ENCODE results near the gene RBMS3.
"Not testable (repeated sequence)": the region's sequence is repeated elsewhere in the genome, so short reads cannot be mapped to it uniquely, and the experiment has no call there.

RBMS3 gene

DNA sequence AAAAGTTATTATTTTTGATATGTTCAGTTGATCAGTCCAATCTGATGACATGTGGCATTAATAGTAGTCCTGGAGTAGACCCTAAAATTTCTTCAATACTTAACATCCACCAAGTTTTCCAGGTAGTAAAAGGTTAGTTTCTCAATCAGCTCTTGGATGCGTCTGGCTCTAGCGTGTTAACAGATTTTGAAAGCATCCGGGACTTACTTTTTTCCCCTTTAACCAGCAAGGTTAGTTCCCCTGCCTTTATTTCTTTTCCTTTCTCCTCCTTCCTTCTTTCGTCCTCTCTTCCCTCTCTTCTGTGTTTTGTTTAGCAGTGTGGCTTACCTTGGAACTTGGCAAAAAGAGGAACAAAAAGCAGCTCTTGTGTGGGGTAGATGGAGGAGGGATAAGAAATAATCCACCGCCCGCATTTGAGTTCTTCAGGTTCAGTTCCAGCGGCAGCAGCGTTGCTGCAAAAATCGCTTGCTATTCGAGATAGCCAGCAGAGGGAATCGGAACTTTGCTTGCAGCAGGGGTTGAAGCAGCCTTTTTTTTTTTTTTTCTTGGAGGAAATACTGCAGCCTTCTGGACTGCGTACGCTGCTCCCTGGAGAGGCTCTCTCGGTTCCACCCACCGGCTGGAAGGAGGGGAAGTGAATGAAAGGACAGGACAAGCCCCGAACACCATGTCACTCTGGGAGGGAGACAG lies at the start of gene RBMS3:
RBMS3 (plus strand) TSS at position 668 of the 690 bp plus-strand sequence.
- DNase-seq, result no peak

DNA sequence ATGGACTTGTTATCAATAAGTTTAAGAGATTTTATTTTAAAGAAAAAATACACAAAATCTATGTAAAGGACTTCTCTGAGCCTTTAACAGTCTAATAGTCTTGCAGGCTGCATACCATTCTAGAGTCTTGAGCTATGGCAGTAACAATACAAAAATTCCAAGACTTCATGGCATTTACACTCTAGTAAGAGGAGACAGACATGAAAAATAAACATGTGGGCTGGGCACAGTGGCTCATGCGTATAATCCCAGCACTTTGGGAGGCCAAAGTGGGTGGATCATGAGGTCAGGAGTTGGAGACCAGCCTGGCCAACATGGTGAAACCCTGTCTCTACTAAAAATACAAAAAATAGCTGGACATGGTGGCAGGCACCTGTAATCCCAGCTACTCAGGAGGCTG lies 47.7 kb upstream of the RBMS3 start:
- DNase-seq, result not testable (repeated sequence)

DNA sequence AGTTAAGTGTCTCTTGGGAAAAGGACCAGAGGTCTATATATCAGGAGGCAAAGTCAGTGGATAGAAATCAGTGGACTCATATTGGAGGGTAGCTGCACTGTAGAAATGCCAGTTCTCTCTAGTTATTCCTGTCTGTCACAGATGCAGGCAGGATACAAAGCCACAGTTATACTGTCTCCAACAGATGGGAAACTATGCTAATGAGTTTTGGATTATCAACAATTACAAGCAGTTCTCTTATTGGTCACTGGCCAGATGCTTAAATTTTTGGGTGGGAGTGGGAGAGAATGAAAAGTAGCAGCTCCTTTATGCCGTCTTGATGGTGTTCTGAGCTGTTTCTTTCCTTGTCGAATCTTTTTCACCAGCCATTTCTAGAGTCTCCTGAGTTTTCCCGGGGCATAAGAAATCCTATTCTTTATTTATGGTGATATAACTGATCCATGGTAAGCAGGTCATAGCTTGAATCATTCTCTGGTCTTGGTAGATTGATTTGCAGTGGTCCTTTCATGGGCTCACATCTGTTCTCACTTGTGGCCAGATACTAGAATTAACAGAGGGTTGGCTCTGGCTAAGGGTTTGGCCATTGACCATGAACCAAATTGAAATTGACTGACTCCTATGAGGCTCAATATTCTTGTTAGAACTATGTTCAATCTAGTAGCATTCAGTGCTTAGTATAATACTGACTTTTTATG lies 44.6 kb upstream of the RBMS3 start:
- no peak for DNase-seq

DNA sequence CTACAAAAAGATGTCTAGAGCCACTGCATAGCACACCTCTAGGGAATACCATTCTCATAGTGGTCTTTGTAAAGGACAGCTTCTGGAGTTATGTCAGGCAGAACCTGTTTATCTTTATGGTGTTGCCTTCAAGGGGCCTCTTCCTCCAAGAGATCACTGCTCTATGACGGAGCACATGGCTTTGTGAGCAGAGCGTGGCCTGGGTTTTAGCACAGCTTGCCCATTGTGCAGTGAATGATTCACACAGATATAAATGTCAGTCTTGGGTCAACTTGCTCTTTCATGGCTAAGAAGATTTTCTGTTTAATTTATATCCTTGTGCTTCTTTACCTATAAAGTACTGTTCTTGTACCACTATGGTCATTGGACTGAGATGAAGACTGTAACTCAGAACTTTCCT lies 41.5 kb upstream of the RBMS3 start:
- DNase-seq, result no peak

DNA sequence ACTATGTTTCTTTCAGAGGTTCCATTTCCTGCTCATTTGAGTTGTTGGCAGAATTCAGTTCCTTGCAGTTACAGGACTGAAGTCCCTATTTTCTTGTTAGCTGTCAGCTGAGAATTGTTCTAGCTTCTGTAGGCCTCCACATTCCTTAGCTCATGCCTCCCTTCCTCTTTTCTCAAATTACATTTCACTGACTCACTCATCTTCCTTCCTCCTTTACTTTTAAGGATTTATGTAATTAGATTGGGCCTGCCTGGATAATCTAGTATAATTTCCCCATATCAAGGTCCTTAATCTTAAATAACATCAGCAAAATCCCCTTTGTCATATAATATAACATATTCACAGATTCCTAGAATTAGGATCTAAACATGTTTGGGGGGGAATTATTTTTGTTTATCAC lies 40.6 kb upstream of the RBMS3 start:
- DNase-seq, result no peak

DNA sequence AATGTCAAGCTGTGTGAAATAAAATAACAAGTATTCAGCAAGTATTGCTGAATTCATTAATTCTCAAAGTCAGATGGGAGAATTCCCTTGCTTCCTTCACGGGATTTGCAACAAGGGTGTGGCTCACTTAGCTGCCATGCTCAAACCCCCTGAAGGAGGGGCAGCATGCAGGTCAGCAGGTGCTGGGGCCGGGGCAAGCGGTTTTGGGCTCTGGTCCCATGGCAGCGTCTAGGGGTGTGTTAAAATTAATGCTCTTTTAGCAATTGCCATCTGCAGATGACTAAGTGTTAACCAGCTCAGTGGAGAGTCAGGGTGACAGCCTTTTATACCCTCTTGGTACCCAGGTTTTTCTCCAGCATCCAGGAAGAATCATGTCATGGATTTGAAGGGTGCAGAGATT lies 40.0 kb upstream of the RBMS3 start:
- no peak for DNase-seq

DNA sequence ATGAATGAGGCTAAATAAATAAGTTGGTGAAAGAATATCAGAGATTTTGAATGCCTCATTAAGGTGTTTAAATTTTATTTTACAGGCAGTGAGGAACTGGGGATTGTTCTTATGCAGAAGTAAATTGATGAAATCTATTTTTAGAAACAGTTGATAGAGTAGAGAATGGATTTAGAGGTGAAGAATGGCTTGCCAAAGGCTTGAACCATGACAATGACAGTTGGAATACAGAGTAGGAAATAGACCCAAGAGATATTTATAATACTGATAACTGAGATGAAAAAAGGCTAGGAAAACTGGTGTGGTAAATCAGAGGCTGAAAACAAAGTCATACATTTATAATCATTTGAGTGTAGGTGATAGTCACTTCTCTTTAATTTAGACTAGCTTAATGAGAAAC lies 39.0 kb upstream of the RBMS3 start:
- no peak for DNase-seq

DNA sequence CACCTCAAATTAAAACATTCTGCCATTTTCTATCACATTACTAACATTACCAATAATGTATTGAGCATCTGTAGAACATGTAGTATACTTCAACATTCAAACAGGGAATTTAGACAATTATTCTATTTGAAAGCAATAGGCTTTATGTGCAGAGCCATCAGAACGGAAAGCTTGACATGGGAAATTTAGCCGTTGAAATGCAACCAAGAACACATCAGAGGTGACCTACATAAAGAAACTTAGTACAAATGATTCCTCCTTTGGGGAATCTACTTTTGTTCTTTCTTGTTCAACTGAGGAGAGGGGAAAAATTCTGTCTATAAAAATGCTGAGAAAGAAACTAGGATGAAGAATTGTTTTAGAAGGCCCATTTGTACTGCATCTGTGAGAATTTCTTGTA lies 38.6 kb upstream of the RBMS3 start:
- DNase-seq, result no peak

DNA sequence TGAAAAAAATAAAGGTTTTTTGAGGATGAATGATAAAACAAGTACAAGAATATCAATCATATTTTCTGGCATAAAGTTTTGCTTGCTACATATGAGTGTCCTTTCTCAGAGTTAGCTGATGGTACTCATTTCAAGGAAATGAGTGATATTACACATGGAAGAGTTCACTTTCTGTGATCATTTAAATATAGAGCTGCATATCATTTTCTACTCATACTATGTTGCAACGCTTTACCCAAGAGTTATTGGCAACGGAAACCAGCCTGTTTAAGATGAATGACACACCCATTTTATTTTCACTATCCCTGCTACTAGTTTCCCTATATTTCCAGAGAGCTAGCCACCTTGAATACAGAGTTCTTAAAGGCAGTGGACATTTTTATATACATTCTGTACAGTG lies 35.4 kb upstream of the RBMS3 start:
- no peak for DNase-seq

DNA sequence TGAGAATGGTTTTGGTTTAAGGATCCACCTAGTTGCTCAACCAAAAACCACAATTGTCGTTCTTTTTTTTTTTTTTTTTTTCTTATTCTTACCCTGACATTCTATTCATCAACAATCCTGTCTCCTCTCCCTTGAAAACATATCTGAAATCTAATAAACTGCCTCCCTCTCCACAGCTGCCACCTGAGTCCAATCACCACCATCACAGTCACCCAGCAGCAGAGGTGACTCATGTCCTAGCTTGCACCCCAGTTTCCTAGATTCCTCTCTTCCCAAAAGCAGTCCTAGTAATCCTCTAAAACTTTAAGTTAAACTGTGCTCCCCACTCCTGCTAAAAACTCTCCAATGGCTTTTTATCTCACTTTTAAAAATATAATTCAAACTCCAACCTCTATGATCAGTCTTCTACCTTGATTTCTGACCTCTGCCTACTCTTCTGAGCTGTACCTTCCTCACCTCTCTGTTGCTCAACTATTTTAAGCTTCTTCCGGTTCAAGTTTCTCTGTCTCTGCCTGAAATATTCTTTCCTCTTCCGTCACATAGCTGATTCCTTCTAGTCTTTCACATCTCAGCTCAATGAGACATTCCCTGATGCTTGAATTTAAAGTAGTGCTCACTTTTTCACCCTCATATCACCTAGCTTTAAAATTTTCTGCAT lies 33.7 kb upstream of the RBMS3 start:
- no peak for DNase-seq

DNA sequence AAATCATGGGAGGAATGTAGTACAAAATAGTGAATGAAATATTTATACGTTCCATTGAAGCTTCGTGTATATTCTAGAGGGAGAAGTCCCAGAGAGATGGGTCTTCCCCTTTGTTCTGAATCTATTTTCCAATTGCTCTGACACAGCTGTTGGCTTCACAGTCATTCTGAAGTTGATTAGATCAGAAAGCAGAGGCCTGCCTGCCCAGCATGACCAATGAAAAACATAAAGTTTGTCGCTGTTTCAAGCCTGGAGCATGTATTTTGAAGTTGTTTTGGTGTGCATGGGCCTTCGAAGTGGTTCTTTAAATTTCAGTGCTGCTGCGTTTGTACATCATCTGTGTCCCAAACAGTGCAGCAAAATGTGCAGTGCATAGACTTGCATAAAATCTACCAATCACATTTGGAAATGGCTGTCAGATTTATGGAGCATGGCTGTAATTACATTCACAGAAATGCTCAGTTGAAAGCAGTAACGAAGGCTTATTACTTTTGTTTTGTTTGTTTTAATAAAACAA lies 31.0 kb upstream of the RBMS3 start:
- DNase-seq, result no peak

DNA sequence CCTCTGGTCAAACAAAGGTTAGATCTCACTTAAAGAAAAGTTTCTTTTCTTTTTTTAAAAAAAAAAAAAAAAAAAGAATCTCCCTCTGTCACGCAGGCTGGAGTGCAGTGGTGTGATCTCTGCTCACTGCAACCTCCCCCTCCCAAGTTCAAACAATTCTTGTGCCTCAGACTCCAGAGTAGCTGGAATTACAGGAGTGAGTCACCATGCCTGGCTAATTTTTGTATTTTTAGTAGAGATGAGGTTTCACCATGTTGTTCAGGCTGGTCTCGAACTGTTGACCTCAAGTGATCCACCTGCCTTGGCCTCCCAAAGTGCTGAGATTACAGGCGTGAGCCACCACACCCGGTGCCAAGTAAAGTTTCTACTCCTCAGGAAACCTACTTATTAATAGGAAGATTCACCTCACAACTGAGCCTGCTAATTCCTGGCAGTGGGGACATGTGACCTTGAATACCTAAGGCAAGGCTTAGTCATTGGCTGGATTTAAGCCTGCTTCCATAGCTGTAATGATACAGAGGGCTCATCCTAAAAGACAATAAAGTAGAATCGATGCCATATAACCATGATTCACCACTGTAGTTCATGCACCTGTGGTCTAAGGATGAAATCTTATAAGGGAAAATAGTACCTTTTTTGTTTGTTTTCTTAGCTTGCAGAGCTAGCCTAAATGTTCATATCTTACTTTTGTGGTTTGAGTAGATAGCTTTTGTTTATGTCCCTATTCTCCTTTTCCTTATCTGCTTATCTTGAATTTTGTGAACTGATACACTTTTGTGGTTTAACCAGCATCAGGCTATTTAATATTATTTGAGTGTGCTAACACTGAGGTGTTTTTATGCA lies 24.8 kb upstream of the RBMS3 start:
- DNase-seq, result no peak

DNA sequence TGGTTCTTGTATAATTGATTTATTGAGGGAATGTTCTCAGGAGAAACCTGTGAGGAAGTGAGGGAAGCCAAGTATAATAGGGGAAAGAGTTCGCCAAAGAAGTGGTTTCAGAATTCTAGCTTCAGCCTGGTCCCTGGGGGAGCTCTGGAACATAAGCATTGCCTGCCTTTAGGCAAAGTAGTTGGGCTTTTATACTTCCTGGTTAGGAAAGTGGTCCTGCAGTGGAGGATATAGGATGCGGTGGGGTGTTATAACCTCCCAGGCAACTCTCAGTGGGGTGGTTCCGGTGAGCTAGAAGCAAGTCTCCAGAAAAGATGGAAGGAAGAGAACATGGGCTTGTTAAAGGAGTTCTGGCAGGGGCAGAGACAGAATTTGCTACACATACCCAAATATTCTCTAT lies 22.7 kb upstream of the RBMS3 start:
- no peak for DNase-seq

DNA sequence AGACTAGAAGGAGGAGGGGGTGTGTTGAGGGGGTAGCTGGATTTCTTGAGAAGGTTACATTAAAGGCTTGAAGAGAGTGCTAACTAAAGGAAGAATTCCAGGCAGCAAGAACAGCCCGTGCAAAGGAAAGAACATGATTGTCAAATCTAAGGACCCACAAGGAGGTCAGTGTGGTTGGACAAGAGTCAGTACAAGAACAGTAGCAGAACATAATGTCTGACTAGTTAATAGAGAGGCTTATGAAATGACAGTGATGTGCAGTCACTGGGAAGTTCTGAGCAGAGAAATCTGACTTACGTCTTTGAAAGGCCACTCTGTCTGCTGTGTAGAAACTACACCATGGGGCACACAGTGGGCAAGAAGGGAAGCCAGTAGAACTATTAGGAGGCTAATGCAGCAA lies 19.8 kb upstream of the RBMS3 start:
- DNase-seq, result no peak

DNA sequence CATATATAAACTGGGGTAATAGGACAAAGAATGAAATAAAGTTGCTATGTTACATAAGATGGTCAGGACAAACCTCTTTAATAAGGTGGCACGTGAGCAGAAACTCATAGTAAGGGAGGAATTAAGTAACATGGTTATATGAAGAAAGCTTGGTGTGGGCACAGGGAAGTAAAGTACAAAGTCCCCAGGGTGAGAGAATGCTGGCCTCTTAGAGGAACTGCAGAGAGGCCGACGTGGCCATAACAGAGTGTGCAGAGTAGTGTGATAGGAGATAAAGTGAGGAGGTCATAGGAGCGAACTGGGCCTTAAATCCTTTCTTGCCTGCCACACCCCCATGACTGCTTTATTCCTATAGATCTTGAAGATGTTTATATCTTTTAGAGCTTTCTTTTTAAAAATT lies 17.4 kb upstream of the RBMS3 start:
- DNase-seq, result no peak

DNA sequence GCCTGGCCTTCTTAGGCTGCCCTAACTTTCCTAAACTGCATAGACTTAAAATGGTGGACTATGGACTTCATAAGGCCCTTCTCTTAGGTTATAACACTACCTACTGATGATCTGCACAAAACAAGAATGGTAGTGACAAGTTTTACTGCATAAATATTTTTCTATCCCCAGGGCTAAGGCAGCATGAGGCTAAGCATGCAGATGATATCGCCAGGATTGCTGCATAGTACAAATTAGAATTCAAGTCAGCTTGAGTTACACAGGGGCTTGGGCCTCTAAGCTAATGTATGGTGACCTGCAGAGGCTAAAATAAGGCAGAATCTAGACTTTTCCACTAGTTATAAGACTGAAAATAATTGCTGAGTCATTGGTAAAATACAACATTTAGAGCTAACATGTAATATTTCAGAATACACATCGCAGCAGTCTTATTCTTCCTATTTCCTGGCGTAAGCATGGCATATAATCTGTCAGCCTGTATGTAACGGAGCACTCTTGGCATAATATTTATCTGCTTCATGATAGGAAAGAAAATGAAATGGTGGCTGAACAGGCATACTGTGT lies 15.3 kb upstream of the RBMS3 start:
- no peak for DNase-seq

DNA sequence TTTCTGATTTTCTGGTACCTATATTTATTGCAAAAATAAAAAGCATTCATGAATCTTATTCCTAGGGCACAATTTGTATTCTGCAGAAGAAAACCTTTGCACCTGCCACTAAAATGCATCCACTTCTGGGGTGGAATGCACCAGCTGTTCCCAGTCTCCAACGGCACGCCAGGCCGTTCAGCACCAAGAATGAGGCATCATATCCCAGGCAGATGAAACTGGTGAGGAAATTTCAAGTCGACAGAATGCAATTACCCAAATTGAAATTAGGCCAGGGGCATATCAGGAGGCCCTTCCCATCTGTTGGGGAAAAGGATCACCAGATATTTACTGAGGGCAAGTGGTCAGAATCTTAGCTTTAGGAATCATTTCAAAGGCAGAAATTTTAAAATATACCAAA lies 13.6 kb upstream of the RBMS3 start:
- no peak for DNase-seq

DNA sequence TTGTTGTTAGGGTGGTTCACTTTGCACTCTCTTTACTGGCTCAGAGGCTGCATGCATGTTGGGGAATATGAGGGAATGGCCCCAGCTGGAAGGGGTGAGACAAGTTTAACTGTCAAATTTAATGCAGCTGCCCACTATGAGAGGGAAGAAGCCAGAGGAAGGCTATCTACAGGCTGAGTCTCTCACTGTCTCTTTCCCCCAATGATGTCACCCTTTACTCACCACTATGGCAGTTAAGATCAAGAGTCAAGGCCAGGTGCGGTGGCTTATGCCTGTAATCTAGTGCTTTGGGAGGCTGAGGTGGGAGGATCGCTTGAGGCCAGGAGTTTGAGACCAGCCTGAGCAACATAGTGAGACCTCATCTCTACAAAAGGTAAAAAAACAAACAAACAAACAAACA lies 12.2 kb upstream of the RBMS3 start:
- DNase-seq, result no peak

DNA sequence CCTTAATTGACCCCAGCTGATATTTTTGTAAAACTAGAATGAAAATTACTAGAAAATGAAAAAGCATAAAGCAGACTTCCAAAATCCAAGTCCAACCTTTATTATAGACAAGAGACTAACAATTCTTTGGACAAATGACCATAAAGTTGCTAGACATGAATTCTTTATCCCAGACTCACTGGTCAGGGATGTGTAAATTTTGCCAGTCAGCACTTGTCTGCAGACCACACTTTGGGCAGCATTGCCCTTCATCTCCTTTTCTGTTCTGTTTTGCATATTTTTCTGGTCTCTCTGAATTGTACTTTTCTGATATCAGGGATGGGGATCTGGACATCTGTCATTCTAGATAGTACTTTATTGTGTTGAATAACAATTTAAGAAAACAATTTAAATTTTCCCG lies 10.1 kb upstream of the RBMS3 start:
- DNase-seq, result no peak

DNA sequence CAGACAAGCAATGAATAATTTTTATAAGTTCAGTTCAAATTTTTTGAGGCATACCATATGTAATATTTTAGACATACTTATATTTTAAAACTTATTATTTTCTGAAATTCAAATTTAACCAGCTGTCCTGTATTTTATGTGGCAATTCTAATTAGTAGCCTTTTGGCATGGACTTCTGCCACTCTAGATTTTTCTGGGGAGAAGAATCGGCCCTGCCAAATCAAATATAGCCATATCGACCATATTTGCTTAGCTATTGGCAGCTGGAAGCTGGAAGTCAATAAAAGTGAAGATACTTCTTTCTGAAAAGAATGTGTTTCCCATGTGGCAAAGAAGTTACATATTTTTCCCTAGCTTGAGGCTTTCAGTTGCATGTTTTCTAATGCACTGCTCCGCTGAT lies 9.4 kb upstream of the RBMS3 start:
- no peak for DNase-seq

DNA sequence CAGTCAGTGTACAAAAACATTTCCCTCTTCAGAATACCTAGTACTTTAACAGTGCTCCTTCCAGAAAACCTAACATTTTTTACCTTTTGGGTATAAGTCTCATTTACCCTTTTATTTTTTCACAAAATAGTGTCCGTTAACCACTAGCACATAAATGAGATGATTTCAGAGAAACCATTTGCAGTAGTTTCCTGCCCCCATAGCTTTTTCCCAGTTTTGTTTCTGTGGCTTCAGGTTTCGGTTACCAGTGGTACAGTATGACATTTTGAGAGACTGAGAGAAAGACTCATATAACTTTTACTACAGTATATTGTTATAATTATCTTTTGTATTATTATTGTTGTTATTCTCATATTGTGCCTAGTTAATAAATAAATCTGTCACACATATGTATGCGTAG lies 6.2 kb upstream of the RBMS3 start:
- DNase-seq, result no peak

DNA sequence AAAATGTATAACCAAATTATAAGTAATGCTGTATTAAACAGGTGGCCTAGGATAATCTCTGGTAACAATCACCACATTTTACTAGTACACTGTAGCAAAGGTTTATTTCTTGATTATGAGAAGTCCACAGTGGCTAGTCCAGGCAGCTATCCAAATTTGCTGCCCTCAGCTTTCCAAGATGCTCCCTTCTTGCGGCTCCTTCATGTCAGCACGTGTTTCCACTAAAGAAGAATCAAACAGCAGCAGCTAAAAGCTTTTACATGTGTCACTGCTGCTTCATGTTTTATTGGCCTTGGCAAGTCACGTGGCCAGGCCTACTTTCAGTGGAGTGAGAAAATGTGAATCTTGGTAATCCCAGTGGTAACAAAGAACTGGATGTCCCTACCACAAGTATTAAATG lies 5.6 kb upstream of the RBMS3 start:
- no peak for DNase-seq

DNA sequence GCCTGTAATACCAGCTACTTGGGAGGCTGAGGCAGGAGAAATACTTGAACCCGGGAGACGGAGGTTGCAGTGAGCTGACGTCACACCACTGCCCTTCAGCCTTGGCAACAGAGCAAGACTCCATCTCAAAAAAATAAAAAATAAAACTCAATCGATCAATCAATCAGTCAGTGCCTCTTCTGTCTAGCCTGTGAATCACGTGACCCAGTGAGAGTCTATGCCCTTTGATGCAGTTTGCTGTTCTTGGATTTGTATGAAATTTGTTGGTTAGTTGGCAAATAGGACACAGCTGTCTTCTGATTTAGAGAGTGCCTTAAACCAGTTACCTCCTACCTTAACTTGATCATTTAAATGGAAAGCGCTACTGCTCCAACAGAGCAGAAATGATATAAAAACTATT lies 3.6 kb upstream of the RBMS3 start:
- no peak for DNase-seq

Measured in GDM1 (cell line).